Stimulated activated CD4-positive, alpha-beta T cell treated with anti-CD3 and anti-CD28 coated beads, TNF-alpha, amount 100 ng/mL, for 4 hours (primary cell): ENCODE measurements around the gene ADSS1.

Experiments used
- DNase-seq, 3 experiments: peaks; one replicate each; pipeline ENCODE4 v3.0.0-alpha.2; 2020; ENCODE audit warnings: low read depth in 3 of 3

ADSS1 gene

GRCh38 chr14:104795781-104796686 is 72.0 kb downstream of the ADSS1 start:
- DNase-seq: peak in 2 of 3 experiments; percentile 23 to 56

GRCh38 chr14:104796687-104797081 is 72.7 kb downstream of the ADSS1 start:
- DNase-seq: no peak
